GM20431 (cell line): ENCODE measurements around the gene RPS29.

Source experiments
- in situ Hi-C: fragments of 300-500 bp; cut with MseI, MboI; formaldehyde crosslinking; loops from one replicate; pipeline ENCODE4 v1.15.0; 2020; ENCODE audit warnings: low sequenced_read_pairs; ENCODE audit not compliant: unreplicated experiment

Gene RPS29

DNA sequence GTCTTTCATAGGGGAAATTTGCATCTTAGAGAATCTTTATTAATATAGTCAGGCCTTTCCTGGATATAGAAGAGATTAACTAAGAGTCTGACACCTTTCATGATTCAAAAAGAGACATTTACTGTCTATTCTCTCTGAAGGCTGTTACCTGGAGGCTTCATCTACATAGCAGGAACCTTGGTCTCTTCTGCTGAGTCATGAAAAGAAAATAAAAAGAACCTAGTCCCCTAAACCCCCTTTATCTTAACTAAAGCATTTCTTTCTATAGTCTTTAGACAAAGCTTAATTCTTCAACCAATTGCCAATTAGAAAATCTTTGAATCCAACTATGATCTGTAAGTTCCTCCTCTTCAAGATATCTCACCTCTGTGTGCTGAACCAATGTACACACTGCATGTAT lies 33.1 kb downstream of the RPS29 start:
- in situ Hi-C loops = no loop called here

GRCh38 chr14:49551569-49551968 lies 34.6 kb downstream of the RPS29 start:
- in situ Hi-C loops = no loop called here

- in situ Hi-C loops = no loop called here
Measured at GRCh38 chr14:49550286-49551184, 35.6 kb downstream of the RPS29 start.

- in situ Hi-C loops = no loop called here
Measured at GRCh38 chr14:49549881-49550280, 36.3 kb downstream of the RPS29 start.

DNA sequence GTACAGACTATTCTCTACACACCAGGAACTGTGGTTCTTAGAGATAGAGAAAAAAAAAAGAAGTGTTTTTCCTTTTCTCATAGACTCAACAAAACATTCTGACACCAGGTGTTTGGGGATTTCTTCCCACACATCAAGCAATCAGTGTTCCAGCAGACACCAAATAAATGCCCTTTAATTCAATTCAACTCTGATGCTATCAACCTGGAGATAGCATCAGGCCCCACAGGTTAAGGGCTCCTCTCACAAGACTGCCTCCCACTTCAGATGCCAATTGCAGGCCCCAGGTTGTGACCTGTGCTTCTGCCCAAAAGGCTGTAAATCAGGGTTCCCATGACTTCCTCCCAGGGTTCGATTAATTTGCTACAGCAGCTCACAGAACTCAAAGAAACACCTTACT lies 36.7 kb downstream of the RPS29 start:
- in situ Hi-C loops = no loop called here

DNA sequence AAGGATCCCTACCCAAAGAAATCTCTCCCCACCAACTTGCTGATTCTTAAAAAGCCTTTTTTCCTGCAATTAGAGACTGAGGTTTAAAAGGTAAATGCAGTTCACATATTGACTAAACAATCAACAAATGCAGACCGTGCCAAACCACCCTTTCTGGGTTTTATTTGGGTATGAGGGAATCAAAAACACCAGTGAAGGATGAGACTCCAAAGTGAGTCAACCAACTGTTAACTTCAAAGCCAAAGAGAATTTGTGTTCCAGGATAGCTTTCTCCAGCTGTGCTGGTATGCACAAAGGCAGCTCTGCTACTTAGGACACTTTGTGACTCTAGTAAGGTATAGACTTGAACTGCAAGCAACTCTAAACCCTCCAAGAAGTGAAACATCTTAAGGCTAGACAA lies 39.4 kb downstream of the RPS29 start:
- in situ Hi-C loops = no loop called here

GRCh38 chr14:49545716-49546115 lies 40.5 kb downstream of the RPS29 start:
- in situ Hi-C loops = no loop called here

DNA sequence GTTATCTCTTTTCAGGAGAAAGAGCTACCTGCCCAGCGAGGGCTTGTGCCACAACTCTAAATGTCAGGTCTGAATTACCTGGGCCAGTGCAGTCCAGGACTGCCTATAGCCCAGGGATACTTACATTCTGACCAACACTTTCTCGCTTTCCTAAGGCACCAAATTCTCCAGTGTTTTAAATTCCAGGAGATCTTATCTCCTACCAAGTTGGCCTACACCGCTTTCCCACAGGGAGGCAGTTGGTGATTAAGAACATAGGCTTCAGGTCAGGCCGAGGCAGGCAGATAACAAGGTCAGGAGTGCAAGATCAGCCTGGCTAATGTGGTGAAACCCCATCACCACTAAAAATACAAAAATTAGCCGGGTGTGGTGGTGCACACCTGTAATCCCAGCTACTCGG lies 41.1 kb downstream of the RPS29 start:
- in situ Hi-C loops = no loop called here

DNA sequence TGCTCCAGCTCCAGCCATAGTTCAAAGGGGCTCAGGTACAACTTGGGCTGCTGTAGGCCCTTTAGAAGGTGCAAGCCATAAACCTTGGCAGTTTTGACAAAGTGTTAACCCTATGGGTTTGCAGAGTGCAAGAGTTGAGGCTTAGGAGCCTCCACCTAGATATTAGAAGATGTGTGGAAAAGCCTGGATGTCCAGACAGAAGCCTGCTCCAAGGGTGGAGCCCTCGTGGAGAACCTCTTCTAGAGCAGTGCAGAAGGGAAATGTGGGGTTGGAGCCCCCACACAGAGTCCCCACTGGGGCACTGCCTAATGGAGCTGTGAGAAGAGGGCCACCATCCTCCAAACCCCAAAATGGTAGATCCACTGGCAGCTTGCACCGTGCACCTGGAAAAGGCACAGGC lies 45.1 kb downstream of the RPS29 start:
- in situ Hi-C loops = no loop called here

DNA sequence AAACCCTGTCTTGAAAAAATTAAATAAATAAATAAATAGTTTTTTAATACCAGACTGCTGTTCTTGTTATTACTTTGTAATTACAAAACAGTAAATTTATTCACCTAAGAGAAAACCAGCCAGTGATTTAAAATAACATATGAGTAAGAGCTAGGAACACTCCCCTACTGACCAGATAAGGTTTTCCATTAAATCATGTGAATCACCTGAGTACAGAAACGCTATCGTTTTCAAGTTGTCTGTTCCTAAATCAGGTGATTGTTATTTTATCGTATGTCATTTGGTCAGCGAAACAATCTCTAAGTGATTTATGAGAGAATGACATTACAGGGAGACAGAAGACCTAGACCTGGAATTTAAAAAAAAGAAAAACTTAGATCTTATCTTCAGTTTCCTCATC lies 47.3 kb downstream of the RPS29 start:
- in situ Hi-C loops = no loop called here
